Measurements from ENCODE around the gene RFX5. TPM values are rescaled to one million over a fixed set of nuclear protein-coding genes. Genes with fewer than 3 reads are reported as not detected.

RFX5 gene
- total and polyA plus RNA-seq, 9 of the 15 experiments (the other 6 are each of a cell fraction or from before 2014, with no cell fraction given), result 3.8 to 48.2 (median 32.2) TPM

GRCh38 chr1:151327903-151328674 lies 19.0 kb downstream of the RFX5 start (continued):
- TF ChIP-seq ZNF639 (CRISPR knock-in tag; conservative IDR thresholded peaks at IDR 0.05 in 1 of 2, IDR thresholded peaks at IDR 0.05 in 1 of 2) (peak in 1 of 2 experiments; percentile 64; a peak in 1 of 4 replicates), AFF4 (CRISPR knock-in tag; IDR thresholded peaks at IDR 0.05) (peak; percentile 84; the same call in 1 of the 2 replicates), NFRKB (IDR thresholded peaks at IDR 0.05; ENCODE audit: low read depth) (peak; percentile 45), SFPQ (IDR thresholded peaks at IDR 0.05; ENCODE audit: low read depth, low read length) (no peak), BCOR (IDR thresholded peaks at IDR 0.05) (0 out of 2 replicates have a peak, but pooled peaks have one; percentile 9), ZC3H4 (CRISPR knock-in tag; IDR thresholded peaks at IDR 0.05; ENCODE audit: borderline replicate concordance) (0 out of 2 replicates have a peak, but pooled peaks have one; percentile 67), NR2C1 (IDR thresholded peaks at IDR 0.05) (peak; percentile 74), NR2C1 (tag; IDR thresholded peaks at IDR 0.05) (peak; percentile 68), SNRNP70 (optimal IDR thresholded peaks at IDR 0.05; ENCODE audit: low read depth, low read length) (no peak), ZNF592 (IDR thresholded peaks at IDR 0.05) (peak; percentile 47; the same call in 1 of the 2 replicates), PREB (CRISPR knock-in tag; IDR thresholded peaks at IDR 0.05) (0 out of 2 replicates have a peak, but pooled peaks have one; percentile 53), NR2C2 (CRISPR knock-in tag; IDR thresholded peaks at IDR 0.05) (no peak), NR2C2 (tag; IDR thresholded peaks at IDR 0.05) (peak; percentile 87)

All from K562 (cell line).